ENCODE data around the gene VN1R4.
"Not testable (repeated sequence)": the region's sequence is repeated elsewhere in the genome, so short reads cannot be mapped to it uniquely, and the experiment has no call there.

Gene VN1R4, protein sequence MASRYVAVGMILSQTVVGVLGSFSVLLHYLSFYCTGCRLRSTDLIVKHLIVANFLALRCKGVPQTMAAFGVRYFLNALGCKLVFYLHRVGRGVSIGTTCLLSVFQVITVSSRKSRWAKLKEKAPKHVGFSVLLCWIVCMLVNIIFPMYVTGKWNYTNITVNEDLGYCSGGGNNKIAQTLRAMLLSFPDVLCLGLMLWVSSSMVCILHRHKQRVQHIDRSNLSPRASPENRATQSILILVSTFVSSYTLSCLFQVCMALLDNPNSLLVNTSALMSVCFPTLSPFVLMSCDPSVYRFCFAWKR

DNA sequence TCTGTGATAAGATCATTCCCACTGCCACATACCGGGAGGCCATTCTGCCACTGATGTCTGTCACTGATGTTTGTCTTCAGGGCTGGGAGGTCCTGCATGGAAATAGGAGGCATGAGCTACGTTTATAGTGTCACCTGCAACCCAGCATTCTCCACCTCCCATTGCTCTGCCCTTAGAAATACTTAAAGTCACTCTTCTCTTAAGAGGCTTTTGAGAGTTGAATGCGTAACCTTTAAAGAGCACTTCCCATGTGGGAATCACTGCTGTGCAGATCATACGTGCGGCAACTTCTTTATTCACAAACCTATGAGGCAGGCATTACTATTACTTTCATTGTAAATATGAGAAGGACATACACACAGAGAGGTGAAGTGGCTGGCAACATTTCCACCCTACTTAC lies at the start of gene VN1R4:
Gene VN1R4 (minus strand): TSS at position 101 of the 400 bp plus-strand sequence. CDS start 58 bp downstream, at position 43.
- not testable (repeated sequence) for DNase-seq

DNA sequence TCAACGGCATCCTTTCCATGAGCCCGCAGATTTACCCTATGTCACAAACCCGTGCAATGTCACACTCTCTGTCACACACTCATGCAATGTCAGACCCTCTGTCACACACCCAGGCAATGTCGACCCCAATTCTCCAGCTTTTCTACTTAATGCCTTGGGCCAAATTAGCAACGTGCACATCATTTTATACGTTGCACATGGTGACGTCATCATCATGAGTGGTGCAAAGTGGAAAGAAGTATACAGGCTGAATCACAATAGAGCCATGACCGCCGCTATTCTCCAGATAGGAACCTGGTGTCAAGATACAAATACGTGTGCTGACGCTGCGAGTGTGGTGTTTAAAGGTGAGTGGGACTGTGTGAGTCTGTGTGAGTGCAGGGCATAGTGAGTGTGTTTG lies 44.4 kb upstream of the VN1R4 start:
- TF ChIP-seq POLR2A (IDR thresholded peaks at IDR 0.05; ENCODE audit: low read length) = no peak
- TF ChIP-seq GATA1 (IDR thresholded peaks at IDR 0.05; ENCODE audit: low read depth, low read length) = no peak
- no peak for DNase-seq

DNA sequence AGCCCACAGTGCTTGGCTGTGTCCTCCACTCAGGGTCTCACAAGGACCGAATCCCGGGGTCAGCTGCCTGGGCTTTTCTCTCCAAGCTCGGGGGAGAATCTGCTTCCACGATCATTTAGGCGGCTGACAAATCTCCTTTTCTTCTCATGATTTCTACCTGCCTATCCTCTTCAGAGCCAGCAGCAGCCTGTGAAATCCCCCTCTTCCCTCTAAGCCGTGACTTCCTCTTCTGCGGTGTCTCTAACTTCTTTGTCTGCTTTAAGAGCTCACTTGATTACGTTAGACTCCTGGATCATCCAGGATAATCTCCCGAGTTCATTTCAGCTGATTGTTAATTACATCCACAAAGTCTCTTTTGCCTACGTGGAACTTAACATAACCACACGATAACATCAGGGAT lies 43.5 kb upstream of the VN1R4 start:
- TF ChIP-seq POLR2A (IDR thresholded peaks at IDR 0.05; ENCODE audit: low read length) (no peak), GATA1 (IDR thresholded peaks at IDR 0.05; ENCODE audit: low read depth, low read length) (no peak)
- no peak for DNase-seq

DNA sequence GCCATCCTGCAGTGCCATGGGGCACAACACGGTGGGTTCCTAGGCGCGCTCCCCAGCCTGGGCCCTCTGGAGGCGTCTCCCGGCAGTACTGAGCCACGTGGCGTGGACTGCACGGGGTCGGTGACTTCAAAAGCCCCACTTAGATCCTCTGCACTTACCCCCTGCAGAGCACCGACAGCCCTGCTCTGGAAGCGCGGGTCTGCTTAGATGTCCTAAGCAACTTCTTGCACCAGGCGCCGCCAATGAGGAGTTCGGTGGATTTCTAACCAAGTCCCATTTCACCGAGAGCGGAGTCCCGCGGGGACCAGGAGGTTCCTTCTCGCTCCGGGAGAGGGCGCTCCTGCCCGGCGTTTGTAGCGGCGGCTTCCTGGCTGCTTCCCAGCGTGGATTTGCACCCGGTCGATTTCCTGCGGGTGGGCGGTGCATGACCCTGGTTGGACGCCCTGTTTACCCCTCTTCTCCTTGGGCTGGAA lies 40.9 kb upstream of the VN1R4 start:
- TF ChIP-seq POLR2A (IDR thresholded peaks at IDR 0.05; ENCODE audit: low read length) (no peak), GATA1 (IDR thresholded peaks at IDR 0.05; ENCODE audit: low read depth, low read length) (no peak)
- peak; percentile 12 to 23 for DNase-seq

DNA sequence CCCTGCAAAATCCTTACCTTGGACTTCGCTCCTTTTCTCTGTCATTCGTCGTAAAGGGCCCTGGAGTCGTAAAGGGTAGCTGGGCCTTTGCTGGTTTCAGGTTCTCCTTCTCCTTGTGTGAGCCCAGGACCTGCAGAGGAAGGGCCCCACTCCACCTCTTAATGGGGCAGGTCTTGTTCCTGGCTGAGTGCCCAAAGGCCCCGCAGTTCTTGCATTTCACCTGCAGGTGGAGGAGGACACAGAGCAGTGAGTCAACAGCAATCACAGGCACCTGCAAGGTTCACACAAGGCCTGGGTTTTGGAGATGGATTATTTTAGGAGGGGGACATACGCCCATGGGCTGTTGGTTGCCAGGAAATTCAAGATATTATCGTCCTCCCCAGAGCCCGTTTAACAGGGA lies 33.8 kb upstream of the VN1R4 start:
- not testable (repeated sequence) for DNase-seq

DNA sequence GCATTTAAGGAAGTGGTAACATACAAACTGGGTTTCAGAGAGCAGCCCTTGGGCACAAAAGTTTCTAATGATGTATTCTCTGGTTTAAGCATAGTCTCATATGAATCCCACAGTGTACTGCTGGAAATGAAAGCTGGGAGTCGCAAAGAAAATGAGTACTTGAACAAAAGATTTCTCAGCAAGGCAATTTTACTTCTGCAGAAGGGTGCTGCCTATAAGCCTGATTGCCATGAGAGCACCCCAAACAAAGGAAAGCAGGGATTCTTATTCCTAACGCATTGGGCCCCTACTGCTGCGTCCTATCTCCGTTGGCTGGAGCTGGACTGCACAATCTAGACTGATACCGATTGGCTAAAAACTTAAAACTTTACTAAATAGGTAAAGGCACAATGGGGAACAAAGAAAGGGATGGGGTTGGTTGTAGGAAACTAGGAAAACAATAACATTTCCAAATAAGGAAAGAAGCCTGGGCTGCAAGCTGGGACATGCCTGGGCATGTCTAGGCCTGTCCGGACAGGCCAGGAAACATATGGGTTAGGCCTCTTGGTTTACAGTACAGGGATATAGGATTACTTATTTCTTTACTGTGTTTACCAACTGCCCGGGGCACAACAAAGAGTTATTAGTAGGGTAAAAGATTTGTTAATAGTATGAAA lies 27.4 kb upstream of the VN1R4 start:
- TF ChIP-seq GATA1 (IDR thresholded peaks at IDR 0.05; ENCODE audit: low read depth, low read length) (no peak), POLR2A (IDR thresholded peaks at IDR 0.05; ENCODE audit: low read length) (no peak)
- no peak for DNase-seq

DNA sequence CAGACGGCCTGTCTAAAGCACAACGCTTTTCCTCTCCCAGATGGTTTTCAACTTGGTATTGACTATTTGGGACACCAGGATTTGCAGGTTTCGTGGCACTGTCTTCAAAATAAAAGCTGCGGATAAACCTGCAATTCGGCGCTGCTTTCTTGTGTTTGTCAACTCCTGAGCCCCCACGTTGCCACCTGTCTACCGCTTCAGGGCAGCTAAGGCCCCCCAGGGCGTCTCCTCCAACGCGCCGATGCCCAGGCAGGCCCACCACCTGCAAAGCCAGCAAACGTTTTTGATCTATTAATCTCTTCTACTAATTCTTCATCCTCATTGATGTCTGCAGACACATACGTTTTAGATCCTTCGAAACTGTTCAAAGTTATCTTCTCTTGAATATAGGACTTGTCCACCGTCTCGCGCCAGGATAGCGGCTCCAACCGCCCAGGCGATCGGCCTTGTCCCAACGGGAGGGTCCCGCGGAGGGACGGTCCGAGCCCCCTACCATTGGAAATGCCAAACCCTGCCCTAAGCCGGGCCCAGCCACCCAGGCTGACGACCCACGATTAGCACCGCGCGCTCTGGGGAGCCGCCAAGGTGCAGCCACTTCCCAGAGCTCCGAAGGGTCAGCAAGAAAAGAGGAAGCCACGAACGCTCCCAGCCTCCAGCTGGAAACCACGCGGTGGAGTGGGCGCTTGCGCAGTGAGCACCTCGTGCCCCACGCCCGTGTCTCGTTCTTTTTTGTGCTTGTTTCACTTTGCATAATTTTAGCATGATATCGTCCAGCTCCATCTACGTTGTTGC lies 23.4 kb upstream of the VN1R4 start:
- no peak for DNase-seq
- no peak for TF ChIP-seq POLR2A (IDR thresholded peaks at IDR 0.05; ENCODE audit: low read length)
- no peak for TF ChIP-seq GATA1 (IDR thresholded peaks at IDR 0.05; ENCODE audit: low read depth, low read length)

DNA sequence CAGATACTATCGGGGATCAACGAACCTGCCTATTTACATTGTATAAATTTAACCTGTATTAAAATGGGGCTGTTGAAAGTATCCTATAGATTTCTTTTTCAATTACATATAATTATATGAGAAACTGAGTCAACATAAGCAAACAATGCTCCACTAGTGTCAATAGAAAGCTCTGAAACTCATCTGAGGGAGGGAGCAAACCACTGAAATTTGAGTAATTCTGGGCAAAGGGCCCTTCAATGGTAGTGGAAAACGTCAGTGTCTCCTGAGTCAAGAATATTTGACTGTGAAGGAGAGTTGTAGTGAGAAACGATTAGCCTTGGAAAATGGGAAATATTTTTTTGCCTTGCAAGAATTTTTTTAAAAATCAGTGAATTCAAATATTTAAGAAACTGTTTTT lies 17.6 kb upstream of the VN1R4 start:
- DNase-seq = no peak
- no peak for TF ChIP-seq GATA1 (IDR thresholded peaks at IDR 0.05; ENCODE audit: low read depth, low read length)
- no peak for TF ChIP-seq POLR2A (IDR thresholded peaks at IDR 0.05; ENCODE audit: low read length)

DNA sequence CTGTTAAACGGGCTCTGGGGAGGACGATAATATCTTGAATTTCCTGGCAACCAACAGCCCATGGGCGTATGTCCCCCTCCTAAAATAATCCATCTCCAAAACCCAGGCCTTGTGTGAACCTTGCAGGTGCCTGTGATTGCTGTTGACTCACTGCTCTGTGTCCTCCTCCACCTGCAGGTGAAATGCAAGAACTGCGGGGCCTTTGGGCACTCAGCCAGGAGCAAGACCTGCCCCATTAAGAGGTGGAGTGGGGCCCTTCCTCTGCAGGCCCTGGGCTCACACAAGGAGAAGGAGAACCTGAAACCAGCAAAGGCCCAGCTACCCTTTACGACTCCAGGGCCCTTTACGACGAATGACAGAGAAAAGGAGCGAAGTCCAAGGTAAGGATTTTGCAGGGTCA lies 14.4 kb upstream of the VN1R4 start:
- DNase-seq = peak in 1 of 2 experiments; percentile 1

DNA sequence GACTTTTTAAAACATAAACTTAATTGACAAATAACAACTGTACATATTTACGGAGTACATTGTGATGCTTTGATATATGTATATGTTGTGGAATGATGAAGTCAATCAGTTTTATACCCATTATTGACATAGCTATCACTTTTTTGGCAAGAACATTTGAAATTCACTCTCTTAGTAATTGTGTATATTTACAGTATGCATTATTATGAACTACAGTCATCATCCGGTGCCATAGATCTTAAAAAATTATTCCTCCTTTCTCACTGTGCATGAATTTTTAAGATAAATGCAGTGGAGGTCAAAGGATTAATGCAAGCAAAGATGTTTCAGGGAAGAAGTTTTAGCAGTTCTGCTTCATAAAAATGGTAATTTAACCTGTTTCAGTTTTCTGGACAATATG lies 8.0 kb upstream of the VN1R4 start:
- TF ChIP-seq POLR2A (IDR thresholded peaks at IDR 0.05; ENCODE audit: low read length) = no peak
- TF ChIP-seq GATA1 (IDR thresholded peaks at IDR 0.05; ENCODE audit: low read depth, low read length) = no peak
- no peak for DNase-seq

DNA sequence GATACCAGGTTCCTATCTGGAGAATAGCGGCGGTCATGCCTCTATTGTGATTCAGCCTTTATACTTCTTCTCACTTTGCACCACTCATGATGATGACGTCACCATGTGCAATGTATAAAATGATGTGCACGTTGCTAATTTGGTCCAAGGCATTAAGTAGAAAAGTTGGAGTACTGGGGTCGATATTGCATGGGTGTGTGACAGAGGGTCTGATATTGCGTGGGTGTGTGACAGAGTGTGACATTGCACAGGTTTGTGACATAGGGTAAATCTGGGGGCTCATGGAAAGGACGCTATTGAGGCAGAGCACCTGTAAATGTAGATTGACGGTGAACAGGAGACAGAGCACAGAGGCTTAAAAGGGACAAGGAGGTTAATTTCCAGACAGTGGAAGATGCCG lies 4.5 kb upstream of the VN1R4 start:
- no peak for DNase-seq
- TF ChIP-seq GATA1 (IDR thresholded peaks at IDR 0.05; ENCODE audit: low read depth, low read length) (no peak), POLR2A (IDR thresholded peaks at IDR 0.05; ENCODE audit: low read length) (no peak)

DNA sequence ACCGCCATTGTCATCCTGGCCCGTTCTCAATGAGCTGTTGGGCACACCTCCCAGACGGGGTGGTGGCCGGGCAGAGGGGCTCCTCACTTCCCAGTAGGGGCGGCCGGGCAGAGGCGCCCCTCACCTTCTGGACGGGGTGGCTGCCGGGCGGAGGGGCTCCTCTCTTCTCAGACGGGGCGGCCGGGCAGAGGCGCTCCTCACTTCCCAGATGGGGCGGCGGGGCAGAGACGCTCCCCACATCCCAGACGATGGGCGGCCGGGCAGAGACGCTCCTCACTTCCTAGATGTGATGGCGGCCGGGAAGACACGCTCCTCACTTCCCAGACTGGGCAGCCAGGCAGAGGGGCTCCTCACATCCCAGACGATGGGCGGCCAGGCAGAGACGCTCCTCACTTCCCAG lies 2.3 kb upstream of the VN1R4 start:
- DNase-seq = not testable (repeated sequence)

DNA sequence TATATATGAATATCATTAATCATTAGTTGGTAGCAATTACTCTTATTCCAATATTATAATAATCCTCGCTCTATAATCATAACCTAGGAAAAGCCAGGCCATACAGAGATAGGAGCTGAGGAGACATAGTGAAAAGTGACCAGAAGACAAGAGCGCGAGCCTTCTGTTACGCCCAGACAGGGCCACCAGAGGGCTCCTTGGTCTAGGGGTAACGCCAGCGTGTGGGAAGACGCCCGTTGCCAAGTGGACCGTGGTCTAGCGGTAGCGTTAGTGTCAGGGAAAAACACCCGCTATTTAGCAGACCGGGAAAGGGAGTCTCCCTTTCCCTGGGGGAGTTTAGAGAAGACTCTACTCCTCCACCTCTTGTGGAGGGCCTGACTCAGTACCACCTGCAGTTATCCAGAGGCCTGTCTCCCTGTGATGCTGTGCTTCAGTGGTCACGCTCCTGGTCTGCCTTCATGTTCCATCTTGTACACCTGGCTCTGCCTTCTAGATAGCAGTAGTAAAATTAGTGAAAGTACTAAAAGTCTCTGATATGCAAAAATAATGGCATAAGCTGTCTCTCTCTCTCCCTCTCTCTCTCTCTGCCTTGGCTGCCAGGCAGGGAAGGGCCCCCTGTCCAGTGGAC lies 9.7 kb downstream of the VN1R4 start, which contains the start of gene VN1R2:
Gene VN1R2 (plus strand): TSS at position 578 of the 628 bp plus-strand sequence. CDS start 84 bp downstream, outside the sequence.
- not testable (repeated sequence) for DNase-seq

Measured in erythroblast (primary cell).